HepG2 (cell line): ENCODE measurements around the gene SPAG5. TPM values are rescaled to one million over a fixed set of nuclear protein-coding genes. Genes with fewer than 3 reads are reported as not detected.

Experiments used
- ATAC-seq: fragments of 200-7000 bp; cut with Tn5 transposase; 3 replicates; pipeline ENCODE4 v1.9.1; 2020; ENCODE audit warnings: mild to moderate bottlenecking, moderate library complexity
- BruUV-seq: library from RNA; stranded (reverse); fragments of 400-500 nt; replicated peaks from 2 replicates; lab custom pipeline; 2021; lab: Mats Ljungman, UMichigan
- CTCF ChIA-PET: fragments of 300-600 bp; formaldehyde crosslinking; extraction: SDS; loops from one replicate; lab custom pipeline; 2021; ENCODE audit warnings: low total read pairs, inconsistent platforms, low intra/inter-chr PET ratio; lab: Yijun Ruan, JAX
- POLR2A ChIA-PET: fragments of 350-600 bp; sonication (Branson Sonifier 250); formaldehyde crosslinking; loops from one replicate; lab custom pipeline; 2020; ENCODE audit warnings: antibody characterized with exemption, inconsistent platforms; lab: Yijun Ruan, JAX
- DNase-seq: peaks from one replicate; pipeline ENCODE4 v3.0.0-alpha.2; 2015; ENCODE audit warnings: low spot score
- FAIRE-seq: peaks from 3 replicates; lab custom pipeline; 2011; peaks lifted over from hg19 to GRCh38; lab: Jason Lieb, UNC
- H2AFZ ChIP-seq: one replicate; pipeline ENCODE4 v1.6.1; 2011; ENCODE audit warnings: low read length, inconsistent platforms
- H3K27ac ChIP-seq: fragments of 300-600 bp; 3 replicates; pipeline ENCODE4 v1.8.0; 2011; ENCODE audit warnings: mixed run types, mild to moderate bottlenecking, mixed read lengths, low read length, inconsistent platforms; ENCODE audit not compliant: insufficient read depth; ENCODE audit errors: extremely low read length
- H3K27me3 ChIP-seq, 2 experiments: fragments of 200-600 bp in 1 of 2; 2 replicates in 1 of 2; 3 replicates in 1 of 2; pipeline versions ENCODE4 v1.6.0 to v1.8.0; 2011; ENCODE audit warnings: low read length in 2 of 2, mild to moderate bottlenecking in 2 of 2, moderate library complexity in 2 of 2, inconsistent platforms in 1 of 2; ENCODE audit not compliant: insufficient read depth in 2 of 2, control insufficient read depth in 1 of 2
- H3K36me3 ChIP-seq, 2 experiments: fragments of 200-600 bp in 1 of 2; replicated peaks in 1 of 2; 2 replicates in 1 of 2; 3 replicates in 1 of 2; pipeline versions ENCODE4 v1.5.1 to v1.8.0; 2011; ENCODE audit warnings: low read length in 2 of 2, inconsistent platforms in 1 of 2; ENCODE audit not compliant: insufficient read depth in 2 of 2, control insufficient read depth in 1 of 2
- H3K4me1 ChIP-seq: 2 replicates; pipeline ENCODE4 v1.5.1; 2012; ENCODE audit warnings: low read length, inconsistent platforms; ENCODE audit not compliant: insufficient read depth
- H3K4me2 ChIP-seq: 2 replicates; pipeline ENCODE4 v1.6.0; 2011; ENCODE audit warnings: low read depth, low read length, inconsistent platforms
- H3K4me3 ChIP-seq, 3 experiments: fragments of 200-600 bp in 1 of 3; sonication (generic), shearing (Covaris generic) in 1 of 3; replicated peaks in 1 of 3; 2 replicates each; pipeline ENCODE4 v1.5.1; 2011 to 2016; ENCODE audit warnings: low read length in 3 of 3, inconsistent platforms in 2 of 3, low read depth in 2 of 3, mild to moderate bottlenecking in 2 of 3, control low read depth in 1 of 3, mixed read lengths in 1 of 3; ENCODE audit not compliant: insufficient read depth in 1 of 3
- H3K79me2 ChIP-seq: one replicate; pipeline ENCODE4 v1.6.1; 2011; ENCODE audit warnings: low read length, inconsistent platforms; ENCODE audit not compliant: insufficient read depth
- H3K9ac ChIP-seq: 2 replicates; pipeline ENCODE4 v1.6.0; 2011; ENCODE audit warnings: mild to moderate bottlenecking, low read depth, low read length, inconsistent platforms; ENCODE audit not compliant: insufficient read depth
- H3K9me3 ChIP-seq: 2 replicates; pipeline ENCODE4 v1.5.1; 2012; ENCODE audit warnings: mild to moderate bottlenecking, low read length
- H4K20me1 ChIP-seq: 2 replicates; pipeline ENCODE4 v1.6.0; 2011; ENCODE audit warnings: inconsistent platforms, mild to moderate bottlenecking, low read length, moderate library complexity; ENCODE audit not compliant: insufficient read depth
- ATM ChIP-seq: fragments of 450-650 bp; IDR thresholded peaks from 2 replicates; pipeline ENCODE4 v1.7.1; 2017; ENCODE audit warnings: mild to moderate bottlenecking, borderline replicate concordance
- DPF2 ChIP-seq: sonication (generic); formaldehyde crosslinking; IDR thresholded peaks from 2 replicates; pipeline ENCODE4 v1.4.0; 2020; ENCODE audit warnings: mild to moderate bottlenecking, low read depth, missing genetic modification reagents, borderline replicate concordance
- MLLT10 ChIP-seq: sonication (generic); formaldehyde crosslinking; IDR thresholded peaks from 2 replicates; pipeline ENCODE4 v1.4.0; 2020; ENCODE audit warnings: missing genetic modification reagents
- NR2C2 ChIP-seq: sonication (generic); formaldehyde crosslinking; IDR thresholded peaks from 2 replicates; pipeline ENCODE4 v1.4.0; 2020; ENCODE audit warnings: missing genetic modification reagents, mild to moderate bottlenecking, moderate library complexity, borderline replicate concordance
- TGIF2 ChIP-seq: IDR thresholded peaks from 2 replicates; pipeline ENCODE4 v1.6.1; 2016; ENCODE audit warnings: control low read depth, missing compliant biosample characterization
- ZBTB40 ChIP-seq, 2 experiments: fragments of 450-650 bp in 1 of 2; sonication (generic) in 1 of 2; formaldehyde crosslinking in 1 of 2; IDR thresholded peaks; 2 replicates each; pipeline versions ENCODE4 v1.6.1 to v1.8.0; 2016 to 2022; ENCODE audit warnings: antibody characterized with exemption in 1 of 2, mild to moderate bottlenecking in 1 of 2, missing genetic modification reagents in 1 of 2
- WGBS: methylation state at CpG from one replicate; pipeline ENCODE4 v1.1.6; 2017; ENCODE audit warnings: low lambda C conversion rate; 5-methylcytosine and 5-hydroxymethylcytosine counted together
- in situ Hi-C: cut with HindIII; loops from 2 replicates; pipeline ENCODE4 v1.10.0; 2017; ENCODE audit warnings: low pct_unique_long_range_greater_than_20kb; ENCODE audit not compliant: extremely low pct_ligation_motif_present
- intact Hi-C: fragments of 100-400 bp; cut with micrococcal nuclease; formaldehyde crosslinking; loops from one replicate; pipeline ENCODE4 v1.10.0; 2022; ENCODE audit not compliant: unreplicated experiment
- polyA plus RNA-seq, 8 experiments: library from polyadenylated mRNA; depleted of rRNA in 3 of 8; stranded (reverse) in 7 of 8; unstranded in 1 of 8; fragments of >200 nt; fragmentation: Illumina TruSeq in 4 of 8; extraction: Trizol in 4 of 8; gene quantifications; 2 replicates each; pipeline versions ENCODE4 v1.2.1 to v1.2.3, GENCODE V29; 2011 to 2016; ENCODE audit warnings: low read depth in 4 of 8, missing spikeins in 1 of 8, mixed read lengths in 1 of 8; ENCODE audit not compliant: insufficient read depth in 1 of 8
- total RNA-seq, 5 experiments: library from RNA; depleted of rRNA; stranded (reverse); fragments of >200 nt; fragmentation: Illumina TruSeq; extraction: Trizol; gene quantifications; 2 replicates each; pipeline ENCODE4 v1.2.3, GENCODE V29; 2016; ENCODE audit warnings: low read depth in 1 of 5
- TF ChIP-seq, protein P1 (sequence below): sonication (generic); formaldehyde crosslinking; IDR thresholded peaks from 2 replicates; pipeline ENCODE4 v1.5.0; 2020; ENCODE audit warnings: missing genetic modification reagents

SPAG5 gene
- total and polyA plus RNA-seq, 2 of the 13 experiments (the other 11 are each of a cell fraction or from before 2014, with no cell fraction given) = 41.4 to 98.0 TPM

- no peak overlapping the region for H3K9ac ChIP-seq
- ATAC-seq (no peak), FAIRE-seq (no peak), DNase-seq (no peak)
- H3K27me3 ChIP-seq = no peaks in the 10 kb centered on the region
- peaks cover 26% of the 10 kb centered on the region for H3K4me1 ChIP-seq
- H3K36me3 ChIP-seq = peaks cover 32 to 66% of the 10 kb centered on the region in 2 experiments
- TF ChIP-seq NR2C2 = no peak
- no peak for TF ChIP-seq DPF2
- TF ChIP-seq, protein P1, sequence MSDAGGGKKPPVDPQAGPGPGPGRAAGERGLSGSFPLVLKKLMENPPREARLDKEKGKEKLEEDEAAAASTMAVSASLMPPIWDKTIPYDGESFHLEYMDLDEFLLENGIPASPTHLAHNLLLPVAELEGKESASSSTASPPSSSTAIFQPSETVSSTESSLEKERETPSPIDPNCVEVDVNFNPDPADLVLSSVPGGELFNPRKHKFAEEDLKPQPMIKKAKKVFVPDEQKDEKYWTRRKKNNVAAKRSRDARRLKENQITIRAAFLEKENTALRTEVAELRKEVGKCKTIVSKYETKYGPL (CRISPR knock-in tag) = no peak
- H3K79me2 ChIP-seq = peaks cover 4% of the 10 kb centered on the region
- H3K9me3 ChIP-seq = no peaks in the 10 kb centered on the region
- H3K4me3 ChIP-seq = no peak overlapping the region
- BruUV-seq = no TSS peak
- in situ Hi-C loops (no loop called here), intact Hi-C loops (no loop called here)
- ChIA-PET CTCF (no interaction called here), POLR2A (no interaction called here)
- WGBS = 92% methylated on average over 4 of the region's 4 CpGs
- H3K4me2 ChIP-seq = no peak overlapping the region
- no peaks in the 10 kb centered on the region for H4K20me1 ChIP-seq
- H3K27ac ChIP-seq = no peak overlapping the region
- no peak overlapping the region for H2AFZ ChIP-seq
Observed at GRCh38 chr17:28579526-28579925, 19.3 kb downstream of the SPAG5 start.

DNA sequence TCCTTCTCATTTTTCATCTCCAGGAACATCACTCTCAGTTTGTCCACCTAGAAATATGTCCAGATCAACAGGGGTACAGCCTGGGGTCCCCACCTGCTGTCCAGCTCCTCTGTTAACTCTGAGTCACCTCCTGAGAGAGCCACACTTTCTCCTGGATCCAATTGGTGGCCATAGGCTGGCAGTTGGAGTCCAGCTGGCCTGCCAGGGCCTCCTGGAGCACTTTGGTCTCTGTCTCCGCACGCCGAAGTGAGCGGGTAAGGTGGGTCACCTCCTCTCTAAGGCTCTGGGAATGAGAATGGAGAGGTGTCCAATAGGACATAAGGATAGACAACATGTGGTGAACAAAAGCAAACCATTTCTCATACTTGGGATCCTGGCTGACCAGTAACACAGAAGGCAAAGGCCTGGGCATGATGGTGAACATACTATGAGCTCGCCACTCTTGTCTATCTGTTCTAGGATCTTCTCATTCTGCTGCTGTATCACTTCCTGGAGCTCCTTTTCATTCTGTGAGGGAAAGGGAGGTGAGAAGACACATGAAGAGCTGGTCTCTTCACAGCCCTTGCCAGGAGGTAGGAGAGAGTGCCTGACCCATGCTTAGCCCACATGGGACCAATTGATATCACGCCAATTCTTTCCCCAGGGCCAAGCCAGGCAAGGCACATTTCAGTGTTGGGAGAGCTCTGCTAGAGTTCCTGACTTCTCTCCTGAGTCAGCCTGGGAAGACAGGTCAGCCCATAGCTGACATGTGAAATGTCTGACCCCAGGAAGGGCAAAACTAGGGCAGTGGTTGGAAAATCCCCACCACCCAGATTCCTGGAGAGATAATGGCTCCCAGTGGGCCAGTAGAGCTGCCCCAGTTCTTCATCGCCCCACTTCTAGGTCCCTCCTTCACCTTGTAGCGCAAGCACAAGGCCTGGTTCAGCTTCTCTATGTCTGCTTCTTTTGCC is 20.3 kb downstream of the SPAG5 start:
- BruUV-seq = no TSS peak
- WGBS = 97% methylated on average over 8 of the region's 8 CpGs
- TF ChIP-seq TGIF2 (no peak), ATM (no peak), ZBTB40 (IDR thresholded peaks at IDR 0.05) (no peak), ZBTB40 (CRISPR knock-in tag; IDR thresholded peaks at IDR 0.05) (no peak), MLLT10 (CRISPR knock-in tag) (no peak)

More for the DNA sequence above, 20.3 kb downstream of the SPAG5 start:
- ChIA-PET CTCF (no interaction called here), POLR2A (no interaction called here)
- intact Hi-C loops = no loop called here
- Histone ChIP-seq H3K27ac (no peak overlapping the region), H3K4me1 (peaks cover 32% of the 10 kb centered on the region), H2AFZ (no peak overlapping the region), H3K79me2 (peaks cover 4% of the 10 kb centered on the region), H3K9ac (no peak overlapping the region), H3K9me3 (no peaks in the 10 kb centered on the region), H4K20me1 (no peaks in the 10 kb centered on the region), H3K4me2 (no peak overlapping the region), H3K27me3 (no peaks in the 10 kb centered on the region), H3K4me3 (no peak overlapping the region), H3K36me3 (peaks cover 23 to 56% of the 10 kb centered on the region in 2 experiments)
- FAIRE-seq = no peak
- ATAC-seq = no peak
- no peak for DNase-seq
- in situ Hi-C loops = no loop called here
